GM18867 (cell line): ENCODE measurements around the gene DLEC1.
"Not testable (repeated sequence)": the region's sequence is repeated elsewhere in the genome, so short reads cannot be mapped to it uniquely, and the experiment has no call there.

Source experiments
- ATAC-seq: cut with Tn5 transposase; IDR thresholded peaks from one replicate; pipeline ENCODE4 v1.9.1; 2021; ENCODE audit warnings: mild to moderate bottlenecking, moderate library complexity; ENCODE audit not compliant: unreplicated experiment

DLEC1 gene

GRCh38 chr3:38152609-38153008 lies 113.6 kb downstream of the DLEC1 start:
- no peak for ATAC-seq

GRCh38 chr3:38153221-38153620 lies 114.2 kb downstream of the DLEC1 start:
- ATAC-seq: no peak

- ATAC-seq: no peak
Observed at GRCh38 chr3:38154033-38154494, 115.1 kb downstream of the DLEC1 start.

GRCh38 chr3:38154625-38155255 lies 115.7 kb downstream of the DLEC1 start:
- no peak for ATAC-seq

GRCh38 chr3:38155825-38156224 lies 116.8 kb downstream of the DLEC1 start:
- no peak for ATAC-seq

GRCh38 chr3:38157117-38157516 lies 118.1 kb downstream of the DLEC1 start:
- no peak for ATAC-seq

GRCh38 chr3:38157595-38157994 lies 118.6 kb downstream of the DLEC1 start:
- no peak for ATAC-seq

- ATAC-seq: no peak
Observed at GRCh38 chr3:38158472-38158871, 119.5 kb downstream of the DLEC1 start.

- not testable (repeated sequence) for ATAC-seq
Observed at GRCh38 chr3:38160704-38161103, 121.7 kb downstream of the DLEC1 start.

- no peak for ATAC-seq
Observed at GRCh38 chr3:38163117-38163840, 124.3 kb downstream of the DLEC1 start.

GRCh38 chr3:38163841-38164642 lies 125.0 kb downstream of the DLEC1 start:
- no peak for ATAC-seq

GRCh38 chr3:38164643-38164951 lies 125.6 kb downstream of the DLEC1 start:
- ATAC-seq: peak; percentile 23

GRCh38 chr3:38164952-38165721 lies 126.1 kb downstream of the DLEC1 start, which contains the start of gene OXSR1:
Gene OXSR1 (plus strand): TSS chr3:38165537. CDS start chr3:38165877, 340 bp downstream.
- peak; percentile 88 for ATAC-seq

- no peak for ATAC-seq
Observed at GRCh38 chr3:38165722-38166387, 126.8 kb downstream of the DLEC1 start.

- ATAC-seq: no peak
Observed at GRCh38 chr3:38167591-38167990, 128.6 kb downstream of the DLEC1 start.

- ATAC-seq: no peak
Observed at GRCh38 chr3:38168151-38169026, 129.4 kb downstream of the DLEC1 start.

- no peak for ATAC-seq
Observed at GRCh38 chr3:38169027-38169317, 130.0 kb downstream of the DLEC1 start.

- ATAC-seq: no peak
Observed at GRCh38 chr3:38170722-38171121, 131.7 kb downstream of the DLEC1 start.

- ATAC-seq: no peak
Observed at GRCh38 chr3:38171622-38172021, 132.6 kb downstream of the DLEC1 start.
